ENCODE data around the gene TRMT2A. TPM values are rescaled to one million over a fixed set of nuclear protein-coding genes. Genes with fewer than 3 reads are reported as not detected.

The TRMT2A gene
- total and polyA plus RNA-seq, 2 donors from 2014 or later, result 37.3 to 50.0 TPM

GRCh38 chr22:20139391-20140106 is 22.5 kb upstream of the TRMT2A start:
- DNase-seq, result no peak

GRCh38 chr22:20138868-20139267 is 21.8 kb upstream of the TRMT2A start:
- TF ChIP-seq CTCF (IDR thresholded peaks at IDR 0.05; ENCODE audit: borderline replicate concordance, extremely low read depth, insufficient read depth), result no peak

More at GRCh38 chr22:20139391-20140106, 22.5 kb upstream of the TRMT2A start:
- Histone ChIP-seq H3K27me3 (ENCODE audit: control insufficient read depth, insufficient read depth, low read length) (no peaks in the 10 kb centered on the region), H3K4me1 (ENCODE audit: control insufficient read depth in 2 of 3, insufficient read depth in 2 of 3, low read depth in 1 of 3, low read length in 3 of 3) (peaks cover 0 to 27% (median 7%) of the 10 kb centered on the region in 3 donors), H3K36me3 (ENCODE audit: control insufficient read depth in 2 of 3, insufficient read depth in 3 of 3, low read length in 3 of 3) (peaks cover 0 to 4% (median 0%) of the 10 kb centered on the region in 3 donors), H3K27ac (ENCODE audit: low read depth in 2 of 2, low read length in 2 of 2) (no peak overlapping the region), H3K4me3 (ENCODE audit: low read length in 3 of 3) (no peak overlapping the region), H3K9me3 (ENCODE audit: control insufficient read depth in 2 of 3, insufficient read depth in 1 of 3, low read length in 3 of 3) (no peaks in the 10 kb centered on the region), H3K9ac (ENCODE audit: low read length in 3 of 3) (no peak overlapping the region)
- no peak for FAIRE-seq
- intact Hi-C loops (cut with DNase I), result no loop called here
- TF ChIP-seq CTCF (IDR thresholded peaks at IDR 0.05; ENCODE audit: borderline replicate concordance, extremely low read depth, insufficient read depth), result no peak

GRCh38 chr22:20138417-20138738 is 21.4 kb upstream of the TRMT2A start:
- H3K27ac ChIP-seq (ENCODE audit: low read depth in 2 of 2, low read length in 2 of 2), result no peak overlapping the region
- FAIRE-seq, result no peak
- intact Hi-C loops (cut with DNase I), result no loop called here
- H3K9ac ChIP-seq (ENCODE audit: low read length in 3 of 3), result no peak overlapping the region
- peaks cover 0 to 35% (median 7%) of the 10 kb centered on the region in 3 donors for H3K4me1 ChIP-seq (ENCODE audit: control insufficient read depth in 2 of 3, insufficient read depth in 2 of 3, low read depth in 1 of 3, low read length in 3 of 3)
- peaks cover 0 to 4% (median 0%) of the 10 kb centered on the region in 3 donors for H3K36me3 ChIP-seq (ENCODE audit: control insufficient read depth in 2 of 3, insufficient read depth in 3 of 3, low read length in 3 of 3)
- no peak for TF ChIP-seq CTCF (IDR thresholded peaks at IDR 0.05; ENCODE audit: borderline replicate concordance, extremely low read depth, insufficient read depth)
- no peaks in the 10 kb centered on the region for H3K27me3 ChIP-seq (ENCODE audit: control insufficient read depth, insufficient read depth, low read length)
- no peak overlapping the region for H3K4me3 ChIP-seq (ENCODE audit: low read length in 3 of 3)
- no peak for DNase-seq
- no peaks in the 10 kb centered on the region for H3K9me3 ChIP-seq (ENCODE audit: control insufficient read depth in 2 of 3, insufficient read depth in 1 of 3, low read length in 3 of 3)

More at GRCh38 chr22:20138868-20139267, 21.8 kb upstream of the TRMT2A start:
- Histone ChIP-seq H3K9me3 (ENCODE audit: control insufficient read depth in 2 of 3, insufficient read depth in 1 of 3, low read length in 3 of 3) (no peaks in the 10 kb centered on the region), H3K4me1 (ENCODE audit: control insufficient read depth in 2 of 3, insufficient read depth in 2 of 3, low read depth in 1 of 3, low read length in 3 of 3) (peaks cover 0 to 33% (median 7%) of the 10 kb centered on the region in 3 donors), H3K27ac (ENCODE audit: low read depth in 2 of 2, low read length in 2 of 2) (no peak overlapping the region), H3K4me3 (ENCODE audit: low read length in 3 of 3) (no peak overlapping the region), H3K9ac (ENCODE audit: low read length in 3 of 3) (no peak overlapping the region), H3K27me3 (ENCODE audit: control insufficient read depth, insufficient read depth, low read length) (no peaks in the 10 kb centered on the region), H3K36me3 (ENCODE audit: control insufficient read depth in 2 of 3, insufficient read depth in 3 of 3, low read length in 3 of 3) (peaks cover 0 to 4% (median 0%) of the 10 kb centered on the region in 3 donors)
- intact Hi-C loops (cut with DNase I), result no loop called here
- FAIRE-seq (no peak), DNase-seq (no peak)

Measured in kidney (tissue), 14 donors.